Stimulated activated CD4-positive, alpha-beta T cell treated with anti-CD3 and anti-CD28 coated beads, Interleukin-12 subunit alpha, Interleukin-12 subunit beta, amount 100 ng/mL, for 48 hours (primary cell): ENCODE measurements around the gene DIP2C.

Source experiments
- DNase-seq, 3 donors: peaks; one replicate each; pipeline ENCODE4 v3.0.0-alpha.2; 2020; ENCODE audit warnings: low read depth in 2 of 3, low spot score in 1 of 3

The DIP2C gene

GRCh38 chr10:628386-629045 is 61.0 kb downstream of the DIP2C start:
- DNase-seq, result no peak

GRCh38 chr10:627032-627992 is 62.2 kb downstream of the DIP2C start:
- no peak for DNase-seq

GRCh38 chr10:625751-626711 is 63.4 kb downstream of the DIP2C start:
- DNase-seq, result no peak

- no peak for DNase-seq
These were observed 64.2 kb downstream of the DIP2C start for GRCh38 chr10:625333-625696.

- no peak for DNase-seq
These were observed 64.7 kb downstream of the DIP2C start for GRCh38 chr10:624605-625332.

- no peak for DNase-seq
These were observed 65.2 kb downstream of the DIP2C start for GRCh38 chr10:624312-624604.

GRCh38 chr10:623477-624311 is 65.8 kb downstream of the DIP2C start:
- DNase-seq, result no peak

- no peak for DNase-seq
These were observed 66.5 kb downstream of the DIP2C start for GRCh38 chr10:623014-623413.

- no peak for DNase-seq
These were observed 67.3 kb downstream of the DIP2C start for GRCh38 chr10:621981-622740.

- no peak for DNase-seq
These were observed 68.0 kb downstream of the DIP2C start for GRCh38 chr10:621513-621912.

GRCh38 chr10:620971-621370 is 68.5 kb downstream of the DIP2C start:
- DNase-seq, result no peak

GRCh38 chr10:620417-620816 is 69.1 kb downstream of the DIP2C start:
- no peak for DNase-seq

GRCh38 chr10:619710-620109 is 69.8 kb downstream of the DIP2C start:
- DNase-seq, result no peak

- no peak for DNase-seq
These were observed 71.1 kb downstream of the DIP2C start for GRCh38 chr10:618229-618989.

GRCh38 chr10:617471-617870 is 72.0 kb downstream of the DIP2C start:
- DNase-seq, result no peak

- no peak for DNase-seq
These were observed 73.8 kb downstream of the DIP2C start for GRCh38 chr10:615583-616152.

- DNase-seq, result no peak
These were observed 74.5 kb downstream of the DIP2C start for GRCh38 chr10:614790-615582.
